Neural progenitor cell (in vitro differentiated cells): ENCODE measurements around the gene PRPF38B.

Experiments used
- CTCF ChIP-seq: fragments of 200-600 bp; sonication (generic); IDR thresholded peaks from 2 replicates; pipeline ENCODE4 v1.5.1; 2017; ENCODE audit warnings: antibody characterized with exemption, mild to moderate bottlenecking
- EZH2 ChIP-seq: fragments of 200-600 bp; sonication (generic); IDR thresholded peaks from 2 replicates; pipeline ENCODE4 v1.6.1; 2017; ENCODE audit warnings: antibody characterized with exemption, mild to moderate bottlenecking, moderate library complexity

- TF ChIP-seq CTCF (peak; percentile 55), EZH2 (no peak)
Observed at GRCh38 chr1:108708691-108709660, 16.9 kb downstream of the PRPF38B start.
